IMR-90 (cell line): ENCODE data around the gene CYTH4. TPM values are rescaled to one million over a fixed set of nuclear protein-coding genes. Genes with fewer than 3 reads are reported as not detected.

ENCODE experiments used
- ATAC-seq: fragments of 200-7000 bp; cut with Tn5 transposase; 2 replicates; pipeline ENCODE4 v1.9.1; 2020; ENCODE audit warnings: low read depth, mild to moderate bottlenecking, moderate library complexity
- BruUV-seq: library from RNA; stranded (reverse); fragments of 400-500 nt; replicated peaks from 2 replicates; lab custom pipeline; 2021; lab: Mats Ljungman, UMichigan
- CTCF ChIA-PET: fragments of 300-600 bp; formaldehyde crosslinking; extraction: SDS; loops from one replicate; lab custom pipeline; 2021; ENCODE audit warnings: antibody characterized with exemption; lab: Yijun Ruan, JAX
- POLR2A ChIA-PET: fragments of 300-600 bp; sonication (Branson Sonifier 250); formaldehyde crosslinking; loops from one replicate; lab custom pipeline; 2022; ENCODE audit warnings: antibody characterized with exemption; ENCODE audit not compliant: unreplicated experiment; lab: Charles Lee
- DNase-seq: peaks from one replicate; pipeline ENCODE4 v3.0.0; 2013
- H2AFZ ChIP-seq: replicated peaks from 2 replicates; pipeline ENCODE3; 2013; ENCODE audit warnings: low read length, mild to moderate bottlenecking; ENCODE audit not compliant: poor library complexity
- H2AK5ac ChIP-seq: 2 replicates; pipeline ENCODE4 v1.6.1; 2013; ENCODE audit warnings: low read depth, low read length, inconsistent platforms
- H2AK9ac ChIP-seq: replicated peaks from 2 replicates; pipeline ENCODE3; 2013; ENCODE audit warnings: mild to moderate bottlenecking, low read depth, low read length, moderate library complexity; ENCODE audit not compliant: poor library complexity
- H2BK120ac ChIP-seq: 2 replicates; pipeline ENCODE4 v1.6.1; 2013; ENCODE audit warnings: low read depth, low read length, inconsistent platforms
- H2BK15ac ChIP-seq: 3 replicates; pipeline ENCODE4 v1.6.1; 2013; ENCODE audit warnings: low read depth, low read length, inconsistent platforms
- H2BK20ac ChIP-seq: 2 replicates; pipeline ENCODE4 v1.6.1; 2013; ENCODE audit warnings: low read depth, mild to moderate bottlenecking, inconsistent platforms, low read length, moderate library complexity
- H2BK5ac ChIP-seq: 2 replicates; pipeline ENCODE4 v1.6.1; 2013; ENCODE audit warnings: mild to moderate bottlenecking, low read depth, low read length, inconsistent platforms; ENCODE audit not compliant: poor library complexity, severe bottlenecking
- H3K14ac ChIP-seq: replicated peaks from 2 replicates; pipeline ENCODE4 v1.6.1; 2013; ENCODE audit warnings: low read depth, low read length, inconsistent platforms
- H3K18ac ChIP-seq: 2 replicates; pipeline ENCODE4 v1.6.1; 2013; ENCODE audit warnings: low read depth, low read length, control low read depth
- H3K23ac ChIP-seq: 2 replicates; pipeline ENCODE4 v1.6.1; 2013; ENCODE audit warnings: low read depth, low read length, inconsistent platforms
- H3K27ac ChIP-seq: 2 replicates; pipeline ENCODE4 v1.5.1; 2013; ENCODE audit warnings: mild to moderate bottlenecking, control low read depth, low read length; ENCODE audit not compliant: insufficient read depth
- H3K27me3 ChIP-seq: 2 replicates; pipeline ENCODE4 v1.6.1; 2013; ENCODE audit warnings: low read length; ENCODE audit not compliant: control insufficient read depth, insufficient read depth
- H3K36me3 ChIP-seq: 2 replicates; pipeline ENCODE4 v1.6.1; 2013; ENCODE audit warnings: low read length, mixed read lengths; ENCODE audit not compliant: control insufficient read depth, insufficient read depth
- H3K4ac ChIP-seq: 2 replicates; pipeline ENCODE4 v1.6.1; 2013; ENCODE audit warnings: low read depth, low read length, inconsistent platforms
- H3K4me1 ChIP-seq: 2 replicates; pipeline ENCODE4 v1.6.1; 2013; ENCODE audit warnings: low read length, mixed read lengths; ENCODE audit not compliant: control insufficient read depth, insufficient read depth
- H3K4me2 ChIP-seq: 2 replicates; pipeline ENCODE4 v1.6.1; 2013; ENCODE audit warnings: low read depth, mild to moderate bottlenecking, control low read depth, low read length, moderate library complexity
- H3K4me3 ChIP-seq: 2 replicates; pipeline ENCODE4 v1.5.1; 2013; ENCODE audit warnings: low read depth, mild to moderate bottlenecking, control low read depth, low read length, moderate library complexity; ENCODE audit not compliant: insufficient read depth
- H3K56ac ChIP-seq: 2 replicates; pipeline ENCODE4 v1.6.1; 2013; ENCODE audit warnings: low read length, inconsistent platforms; ENCODE audit not compliant: insufficient read depth; ENCODE audit errors: extremely low read depth
- H3K79me1 ChIP-seq, 2 experiments: 2 replicates each; pipeline ENCODE4 v1.6.1; 2013; ENCODE audit warnings: low read length in 2 of 2, inconsistent platforms in 1 of 2, low read depth in 1 of 2
- H3K9ac ChIP-seq: 2 replicates; pipeline ENCODE4 v1.6.1; 2013; ENCODE audit warnings: low read depth, low read length, control low read depth
- H3K9me1 ChIP-seq: 2 replicates; pipeline ENCODE4 v1.6.1; 2013; ENCODE audit warnings: low read length, inconsistent platforms; ENCODE audit not compliant: insufficient read depth
- H3K9me3 ChIP-seq: 2 replicates; pipeline ENCODE4 v1.6.1; 2013; ENCODE audit warnings: low read length; ENCODE audit not compliant: control insufficient read depth, insufficient read depth
- H4K20me1 ChIP-seq: 2 replicates; pipeline ENCODE4 v1.6.1; 2013; ENCODE audit warnings: low read length, inconsistent platforms; ENCODE audit not compliant: insufficient read depth
- H4K5ac ChIP-seq: 2 replicates; pipeline ENCODE4 v1.6.1; 2013; ENCODE audit warnings: mild to moderate bottlenecking, low read depth, low read length, control low read depth
- H4K8ac ChIP-seq, 2 experiments: 2 replicates each; pipeline ENCODE4 v1.6.1; 2013; ENCODE audit warnings: low read depth in 2 of 2, low read length in 2 of 2, control low read depth in 1 of 2, inconsistent platforms in 1 of 2
- H4K91ac ChIP-seq: 2 replicates; pipeline ENCODE4 v1.6.1; 2013; ENCODE audit warnings: low read depth, low read length, inconsistent platforms; ENCODE audit not compliant: insufficient read depth
- BHLHE40 ChIP-seq: fragments of 150-350 bp; IDR thresholded peaks from 2 replicates; pipeline ENCODE4 v1.6.1; 2016; ENCODE audit warnings: mild to moderate bottlenecking, low read depth, low read length
- CEBPB ChIP-seq: IDR thresholded peaks from 2 replicates; pipeline ENCODE4 v1.6.1; 2012; ENCODE audit warnings: low read depth, low read length, improper control_type of control experiment
- NFE2L2 ChIP-seq: fragments of 150-350 bp; IDR thresholded peaks from 2 replicates; pipeline ENCODE4 v1.6.1; 2016; ENCODE audit warnings: low read depth, mild to moderate bottlenecking, low read length
- RCOR1 ChIP-seq: IDR thresholded peaks from 2 replicates; pipeline ENCODE4 v1.6.1; 2012; ENCODE audit warnings: mild to moderate bottlenecking, low read length, improper control_type of control experiment; ENCODE audit not compliant: insufficient replicate concordance
- WGBS, 2 experiments: methylation state at CpG; one replicate each; pipeline versions ENCODE4 v1.1.5 to v1.1.7; 2013; ENCODE audit warnings: missing lambda C conversion rate in 2 of 2; ENCODE audit not compliant: insufficient read length in 1 of 2; ENCODE audit errors: extremely low coverage in 2 of 2; 5-methylcytosine and 5-hydroxymethylcytosine counted together
- dilution Hi-C: fragments of 300-500 bp; cut with HindIII; formaldehyde crosslinking; loops from one replicate; pipeline ENCODE4 v1.14.3; 2018; ENCODE audit warnings: low sequenced_read_pairs; ENCODE audit not compliant: unreplicated experiment
- in situ Hi-C: fragments of 300-500 bp; cut with MboI; formaldehyde crosslinking; loops from 3 replicates; pipeline ENCODE4 v1.14.3; 2019; ENCODE audit warnings: low sequenced_read_pairs, inconsistent platforms, mixed read lengths
- intact Hi-C: fragments of 100-400 bp; cut with micrococcal nuclease; formaldehyde crosslinking; loops from 2 replicates; pipeline ENCODE4 v1.10.0; 2022
- polyA plus RNA-seq, 3 experiments: library from polyadenylated mRNA; depleted of rRNA; stranded (reverse); fragments of >200 nt; gene quantifications; 2 replicates each; pipeline ENCODE4 v1.2.3, GENCODE V29; 2012; ENCODE audit warnings: low replicate concordance in 1 of 3
- total RNA-seq: library from RNA; depleted of rRNA; stranded (reverse); fragments of >200 nt; gene quantifications from 2 replicates; pipeline ENCODE4 v1.2.3, GENCODE V29; 2012

The CYTH4 gene
- total and polyA plus RNA-seq, 2 of the 4 experiments (the other 2 are of a cell fraction) = 0.36 to 0.55 TPM

DNA sequence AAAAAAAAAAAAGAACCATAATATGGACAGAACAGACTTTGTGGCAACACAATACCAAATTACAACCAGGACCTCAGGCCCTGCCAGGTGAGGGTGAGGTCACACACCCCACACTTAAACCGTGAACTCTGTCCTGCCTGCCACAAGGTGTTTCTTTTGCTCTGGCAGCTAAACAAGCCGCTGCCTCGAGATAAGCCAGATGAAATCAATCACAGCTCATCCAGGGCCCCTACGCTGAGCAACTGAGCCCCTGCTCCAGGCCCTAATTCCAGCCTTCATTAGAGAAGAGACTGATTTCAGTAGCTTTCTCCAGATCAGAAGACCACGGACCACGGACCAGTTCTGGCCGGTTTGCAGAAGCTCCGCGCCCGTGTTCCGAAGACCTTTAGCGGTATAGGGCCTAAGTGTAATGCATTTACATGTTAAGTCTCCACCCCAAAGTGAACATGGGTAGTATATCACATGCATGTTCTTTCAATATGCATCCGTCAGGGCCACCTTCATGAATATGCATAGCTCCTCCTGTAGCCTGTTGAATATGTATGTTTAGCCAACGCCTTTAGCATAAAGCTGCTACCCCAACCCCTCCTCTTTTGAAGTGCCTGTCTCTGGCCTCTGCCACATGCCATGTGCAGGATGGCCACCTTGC lies 23.4 kb upstream of the CYTH4 start:
- WGBS, 2 experiments = 65% methylated on average over 4 of the region's 14 CpGs; no CpG with 5 or more reads in 1 of the 2 experiments
- in situ Hi-C loops = no loop called here
- no peak for ATAC-seq
- Histone ChIP-seq H3K56ac (no peak overlapping the region), H3K18ac (no peak overlapping the region), H3K9me3 (peaks cover 4% of the 10 kb centered on the region), H3K36me3 (no peaks in the 10 kb centered on the region), H4K5ac (no peak overlapping the region), H3K4ac (no peak overlapping the region), H4K20me1 (no peaks in the 10 kb centered on the region), H3K4me2 (no peak overlapping the region), H3K9me1 (no peaks in the 10 kb centered on the region), H3K14ac (no peak overlapping the region), H2BK20ac (no peak overlapping the region; the same call in 1 of the 2 replicates), H4K91ac (no peak overlapping the region), H3K4me3 (no peak overlapping the region), H3K27ac (no peak overlapping the region), H2BK5ac (no peak overlapping the region), H2AFZ (no peak overlapping the region), H3K4me1 (peaks cover 5% of the 10 kb centered on the region), H3K9ac (no peak overlapping the region), H2BK15ac (no peak overlapping the region), H2AK5ac (no peak overlapping the region), H3K23ac (no peak overlapping the region), H2BK120ac (no peak overlapping the region), H3K27me3 (peaks cover 11% of the 10 kb centered on the region), H4K8ac (no peak overlapping the region), H3K79me1 (no peaks in the 10 kb centered on the region), H2AK9ac (no peak overlapping the region)
- ChIA-PET POLR2A (interaction anchor here (0.5 to 0.6 kb wide), 2 partner anchors 11 to 15 kb away, joined by 3 read pairs; no protein-coding TSS in a partner anchor), CTCF (interaction anchor here (0.6 to 1.8 kb wide), 2 partner anchors 11 to 54 kb away, joined by 3 to 5 read pairs; no protein-coding TSS in a partner anchor)
- no TSS peak for BruUV-seq
- no peak for DNase-seq
- dilution Hi-C loops = no loop called here
- TF ChIP-seq CEBPB (no peak), RCOR1 (no peak), NFE2L2 (no peak), BHLHE40 (no peak)
- intact Hi-C loops = no loop called here
